LNCaP clone FGC (cell line): ENCODE measurements around the gene LRFN2.

Experiments used
- DNase-seq: peaks from one replicate; pipeline ENCODE4 v3.0.0-alpha.2; 2011; ENCODE audit warnings: low read depth
- H3K4me3 ChIP-seq: 2 replicates; pipeline ENCODE4 v1.5.1; 2011; ENCODE audit warnings: mild to moderate bottlenecking, low read depth, low read length, control low read depth
- TF ChIP-seq, protein P1 (sequence below): IDR thresholded peaks from 2 replicates; pipeline ENCODE4 v1.5.1; 2012; ENCODE audit warnings: mild to moderate bottlenecking; ENCODE audit not compliant: control insufficient read depth, insufficient read depth; ENCODE audit errors: extremely low read depth

LRFN2 gene

DNA sequence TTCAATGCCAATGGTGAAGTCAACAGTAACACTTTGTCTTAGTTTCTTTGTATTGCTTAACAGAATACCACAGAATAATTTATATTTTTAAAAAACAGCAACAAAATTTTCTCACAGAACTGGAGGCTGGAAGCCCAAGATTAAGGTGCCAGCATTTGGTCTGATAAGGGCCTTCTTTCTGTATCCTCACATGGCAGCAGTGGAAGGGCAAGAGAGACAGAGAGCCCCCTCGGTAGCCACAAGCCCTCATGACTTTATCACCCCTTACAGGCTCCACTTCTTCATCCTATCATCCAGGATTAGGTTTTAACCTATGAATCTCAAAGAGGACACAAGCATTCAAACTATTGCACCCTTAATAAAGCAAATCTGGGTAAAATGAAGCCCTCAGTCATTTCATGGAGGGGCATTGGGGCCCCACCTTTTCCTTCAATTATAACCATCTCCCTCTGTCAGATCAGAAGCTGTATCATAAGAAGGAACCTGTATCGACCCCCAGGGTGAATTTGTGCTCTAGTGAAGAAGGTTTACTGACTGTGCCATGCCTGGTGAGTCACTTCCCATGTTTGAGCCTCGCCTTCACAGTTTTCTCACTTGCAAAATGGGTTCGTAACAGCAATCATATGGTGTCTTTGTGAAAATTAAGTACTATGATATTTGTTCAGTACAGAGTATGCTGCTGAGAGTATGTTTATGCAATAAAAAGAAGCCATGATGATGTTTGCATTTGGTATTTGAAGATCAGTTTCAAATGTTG lies 178.2 kb downstream of the LRFN2 start:
- TF ChIP-seq, protein P1, sequence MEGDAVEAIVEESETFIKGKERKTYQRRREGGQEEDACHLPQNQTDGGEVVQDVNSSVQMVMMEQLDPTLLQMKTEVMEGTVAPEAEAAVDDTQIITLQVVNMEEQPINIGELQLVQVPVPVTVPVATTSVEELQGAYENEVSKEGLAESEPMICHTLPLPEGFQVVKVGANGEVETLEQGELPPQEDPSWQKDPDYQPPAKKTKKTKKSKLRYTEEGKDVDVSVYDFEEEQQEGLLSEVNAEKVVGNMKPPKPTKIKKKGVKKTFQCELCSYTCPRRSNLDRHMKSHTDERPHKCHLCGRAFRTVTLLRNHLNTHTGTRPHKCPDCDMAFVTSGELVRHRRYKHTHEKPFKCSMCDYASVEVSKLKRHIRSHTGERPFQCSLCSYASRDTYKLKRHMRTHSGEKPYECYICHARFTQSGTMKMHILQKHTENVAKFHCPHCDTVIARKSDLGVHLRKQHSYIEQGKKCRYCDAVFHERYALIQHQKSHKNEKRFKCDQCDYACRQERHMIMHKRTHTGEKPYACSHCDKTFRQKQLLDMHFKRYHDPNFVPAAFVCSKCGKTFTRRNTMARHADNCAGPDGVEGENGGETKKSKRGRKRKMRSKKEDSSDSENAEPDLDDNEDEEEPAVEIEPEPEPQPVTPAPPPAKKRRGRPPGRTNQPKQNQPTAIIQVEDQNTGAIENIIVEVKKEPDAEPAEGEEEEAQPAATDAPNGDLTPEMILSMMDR = no peak
- no peak for DNase-seq
- no peak overlapping the region for H3K4me3 ChIP-seq

DNA sequence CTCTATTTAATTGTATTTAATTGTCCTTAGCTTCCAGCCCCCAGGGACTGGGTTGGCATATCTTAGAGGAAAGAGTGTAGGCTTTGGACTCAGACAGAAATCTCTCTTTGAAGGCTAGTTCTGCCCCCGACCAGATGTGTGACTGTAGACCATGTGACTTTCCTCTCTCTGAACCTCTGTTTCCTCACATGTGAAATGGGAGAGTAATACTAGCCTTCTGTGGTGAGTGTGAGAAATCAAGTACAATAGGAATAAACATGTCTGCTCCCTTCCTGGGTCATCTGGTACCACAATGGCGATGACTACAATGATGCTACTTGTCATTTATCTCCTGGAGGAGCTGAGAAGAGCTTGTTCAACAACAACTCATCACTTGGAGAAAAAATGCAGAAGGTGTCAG lies 179.9 kb downstream of the LRFN2 start:
- TF ChIP-seq, protein P1 = no peak
- no peak for DNase-seq
- no peak overlapping the region for H3K4me3 ChIP-seq

DNA sequence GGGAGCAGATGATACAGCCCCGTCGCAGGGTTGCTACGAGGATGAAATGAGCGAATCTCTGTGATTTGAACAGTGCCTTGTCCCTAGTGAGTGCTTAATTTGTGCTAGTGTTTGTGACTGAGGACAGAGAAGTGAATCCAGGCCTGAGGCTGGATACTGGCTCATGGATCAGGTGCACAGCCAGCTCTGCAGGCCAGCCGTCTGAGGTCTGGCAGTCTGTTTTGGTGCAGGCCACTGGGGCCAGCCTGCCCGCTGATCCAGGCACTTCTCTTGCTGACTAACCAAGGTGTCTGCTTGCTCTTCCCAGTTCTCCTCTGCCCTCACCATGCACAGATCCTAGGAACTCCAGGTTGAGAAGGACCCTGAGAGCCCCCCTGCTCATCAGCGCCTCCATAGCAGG lies 181.0 kb downstream of the LRFN2 start:
- TF ChIP-seq, protein P1 = no peak
- DNase-seq = no peak

DNA sequence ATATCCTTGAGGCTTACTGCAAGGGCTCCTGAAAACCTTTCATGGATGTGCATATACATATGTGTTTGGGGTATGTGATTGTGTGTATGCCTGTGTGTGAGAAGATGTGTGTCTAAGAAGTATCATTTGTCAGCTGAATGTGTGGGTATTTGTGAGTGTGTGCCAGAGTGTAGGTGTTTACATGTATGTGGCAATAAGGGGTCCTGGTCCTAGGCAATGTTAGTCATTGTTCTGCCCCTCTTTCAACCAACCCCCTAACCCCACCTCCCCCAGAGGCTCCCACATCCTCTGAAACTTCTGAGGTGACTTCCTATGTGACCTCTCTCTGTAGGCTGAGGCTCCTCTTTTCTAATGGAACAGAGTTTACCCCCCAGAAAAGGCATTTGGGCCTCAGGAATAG lies 186.4 kb downstream of the LRFN2 start:
- no peak for DNase-seq
- TF ChIP-seq, protein P1 = no peak
- no peak overlapping the region for H3K4me3 ChIP-seq

More for the DNA sequence above, 181.0 kb downstream of the LRFN2 start:
- H3K4me3 ChIP-seq = no peak overlapping the region

DNA sequence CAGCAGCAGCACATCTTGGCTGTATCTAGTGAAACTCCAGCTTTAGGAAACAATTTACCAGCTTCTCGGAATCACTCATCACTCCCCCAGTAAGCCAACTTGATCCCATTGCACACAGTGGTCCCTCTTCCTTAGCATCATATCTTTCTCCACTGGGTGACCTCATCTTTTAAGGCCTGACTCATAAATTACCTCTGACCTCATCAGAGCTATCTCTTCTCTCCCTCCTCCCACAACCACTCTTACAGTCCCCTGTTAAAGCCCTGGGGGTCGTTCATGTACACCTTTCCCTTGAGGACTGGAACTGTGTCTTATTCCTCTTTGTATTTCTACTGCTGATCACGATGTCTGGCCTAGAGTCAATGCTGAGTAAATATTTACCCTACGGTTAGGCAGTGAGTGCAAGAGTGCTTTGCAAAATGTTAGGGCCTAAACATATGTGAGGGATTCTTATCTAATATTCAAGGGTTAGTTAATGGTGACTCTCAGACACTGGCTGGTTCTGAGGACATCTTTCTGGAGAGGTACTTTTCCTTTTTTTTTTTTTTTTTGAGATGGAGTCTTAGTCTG lies 187.2 kb downstream of the LRFN2 start:
- DNase-seq = peak; percentile 41
- no peak overlapping the region for H3K4me3 ChIP-seq
- TF ChIP-seq, protein P1 = no peak

DNA sequence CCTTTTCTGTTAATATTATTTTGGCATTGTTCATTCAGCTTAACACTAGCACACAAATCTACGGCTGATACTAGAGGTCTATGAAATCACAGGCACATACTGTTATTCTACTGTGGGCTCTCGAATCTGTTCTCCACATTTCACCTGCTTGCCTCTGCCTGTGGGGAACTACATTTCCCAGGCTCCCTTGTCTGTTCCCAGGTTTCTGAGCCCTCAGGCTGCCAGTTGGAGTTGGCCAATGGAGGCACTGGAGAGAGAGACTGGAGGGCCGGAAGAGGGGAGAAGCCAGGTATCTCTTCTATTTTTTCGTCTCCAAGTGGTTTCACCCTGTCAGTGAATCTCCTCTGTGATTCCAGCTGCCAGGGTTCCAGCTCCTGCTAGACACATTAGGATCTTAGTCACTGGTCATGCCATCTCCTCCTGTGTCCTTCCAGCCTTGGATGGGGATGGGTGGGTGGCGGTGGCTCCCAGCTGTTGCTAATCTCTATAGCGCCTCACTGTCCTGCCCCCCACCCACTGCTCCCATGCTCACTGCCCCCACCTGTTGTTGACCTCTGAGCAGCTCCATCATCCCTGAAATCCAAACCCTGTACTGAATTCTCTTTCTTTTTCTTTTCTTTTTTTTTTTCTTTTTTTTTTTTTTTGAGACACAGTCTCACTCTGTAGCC lies 188.2 kb downstream of the LRFN2 start:
- no peak overlapping the region for H3K4me3 ChIP-seq
- TF ChIP-seq, protein P1 = no peak
- DNase-seq = no peak
